Osteocyte (in vitro differentiated cells): ENCODE results near the gene TAS2R50. TPM values are rescaled to one million over a fixed set of nuclear protein-coding genes. Genes with fewer than 3 reads are reported as not detected.

Source experiments
- DNase-seq: peaks from one replicate; pipeline ENCODE4 v3.0.0; 2021; ENCODE audit warnings: mixed read lengths; ENCODE audit not compliant: unreplicated experiment; ENCODE audit errors: extremely low spot score
- H3K27ac Mint-ChIP-seq: one replicate; pipeline ENCODE4 v1.8.0; 2021; ENCODE audit warnings: mild to moderate bottlenecking, mixed read lengths; ENCODE audit not compliant: unreplicated experiment
- H3K27me3 Mint-ChIP-seq: one replicate; pipeline ENCODE4 v1.8.0; 2021; ENCODE audit warnings: mixed read lengths; ENCODE audit not compliant: unreplicated experiment
- H3K36me3 Mint-ChIP-seq: one replicate; pipeline ENCODE4 v1.8.0; 2021; ENCODE audit warnings: mixed read lengths; ENCODE audit not compliant: unreplicated experiment
- H3K4me1 Mint-ChIP-seq: one replicate; pipeline ENCODE4 v1.8.0; 2021; ENCODE audit warnings: mixed read lengths; ENCODE audit not compliant: unreplicated experiment
- H3K4me3 Mint-ChIP-seq: one replicate; pipeline ENCODE4 v1.8.0; 2021; ENCODE audit warnings: mild to moderate bottlenecking, moderate library complexity, mixed read lengths; ENCODE audit not compliant: unreplicated experiment
- H3K9me3 Mint-ChIP-seq: one replicate; pipeline ENCODE4 v1.8.0; 2021; ENCODE audit warnings: mixed read lengths; ENCODE audit not compliant: unreplicated experiment
- total RNA-seq: library from RNA; stranded (reverse); gene quantifications from 2 replicates; pipeline ENCODE4 v1.2.1, GENCODE V29; 2021
- TF ChIP-seq, protein P1 (sequence below): fragments of 200-600 bp; sonication (generic); IDR thresholded peaks from 2 replicates; pipeline ENCODE4 v1.5.0; 2021; ENCODE audit warnings: antibody characterized with exemption, mild to moderate bottlenecking, moderate library complexity

TAS2R50 gene
- total RNA-seq, 1 donor from 2014 or later = 1.6 TPM

DNA sequence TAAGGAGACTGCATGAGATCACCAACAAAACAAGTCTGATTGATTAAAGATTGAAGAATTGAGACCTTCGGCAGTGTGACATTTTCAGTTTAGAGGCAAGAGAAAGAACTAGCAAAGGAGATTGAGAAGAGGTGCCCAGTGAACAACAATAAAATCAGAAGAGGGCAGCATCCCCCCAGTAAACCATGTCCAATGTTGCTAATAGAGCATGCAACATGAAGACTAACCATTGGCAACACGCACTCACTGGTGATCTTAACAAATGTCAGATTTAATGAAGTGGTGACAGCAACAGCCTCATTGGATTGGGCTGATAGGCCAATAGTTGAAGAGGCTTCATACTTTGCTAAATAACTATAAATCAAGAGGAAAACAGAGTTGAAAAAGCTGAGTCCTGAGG lies 26.9 kb downstream of the TAS2R50 start:
- no peak overlapping the region for H3K4me3 Mint-ChIP-seq
- TF ChIP-seq, protein P1, sequence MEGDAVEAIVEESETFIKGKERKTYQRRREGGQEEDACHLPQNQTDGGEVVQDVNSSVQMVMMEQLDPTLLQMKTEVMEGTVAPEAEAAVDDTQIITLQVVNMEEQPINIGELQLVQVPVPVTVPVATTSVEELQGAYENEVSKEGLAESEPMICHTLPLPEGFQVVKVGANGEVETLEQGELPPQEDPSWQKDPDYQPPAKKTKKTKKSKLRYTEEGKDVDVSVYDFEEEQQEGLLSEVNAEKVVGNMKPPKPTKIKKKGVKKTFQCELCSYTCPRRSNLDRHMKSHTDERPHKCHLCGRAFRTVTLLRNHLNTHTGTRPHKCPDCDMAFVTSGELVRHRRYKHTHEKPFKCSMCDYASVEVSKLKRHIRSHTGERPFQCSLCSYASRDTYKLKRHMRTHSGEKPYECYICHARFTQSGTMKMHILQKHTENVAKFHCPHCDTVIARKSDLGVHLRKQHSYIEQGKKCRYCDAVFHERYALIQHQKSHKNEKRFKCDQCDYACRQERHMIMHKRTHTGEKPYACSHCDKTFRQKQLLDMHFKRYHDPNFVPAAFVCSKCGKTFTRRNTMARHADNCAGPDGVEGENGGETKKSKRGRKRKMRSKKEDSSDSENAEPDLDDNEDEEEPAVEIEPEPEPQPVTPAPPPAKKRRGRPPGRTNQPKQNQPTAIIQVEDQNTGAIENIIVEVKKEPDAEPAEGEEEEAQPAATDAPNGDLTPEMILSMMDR = no peak
- H3K27me3 Mint-ChIP-seq = no peaks in the 10 kb centered on the region
- no peaks in the 10 kb centered on the region for H3K4me1 Mint-ChIP-seq
- peaks cover 18% of the 10 kb centered on the region for H3K36me3 Mint-ChIP-seq
- H3K27ac Mint-ChIP-seq = no peak overlapping the region
- no peak for DNase-seq
- peaks cover 22% of the 10 kb centered on the region for H3K9me3 Mint-ChIP-seq

DNA sequence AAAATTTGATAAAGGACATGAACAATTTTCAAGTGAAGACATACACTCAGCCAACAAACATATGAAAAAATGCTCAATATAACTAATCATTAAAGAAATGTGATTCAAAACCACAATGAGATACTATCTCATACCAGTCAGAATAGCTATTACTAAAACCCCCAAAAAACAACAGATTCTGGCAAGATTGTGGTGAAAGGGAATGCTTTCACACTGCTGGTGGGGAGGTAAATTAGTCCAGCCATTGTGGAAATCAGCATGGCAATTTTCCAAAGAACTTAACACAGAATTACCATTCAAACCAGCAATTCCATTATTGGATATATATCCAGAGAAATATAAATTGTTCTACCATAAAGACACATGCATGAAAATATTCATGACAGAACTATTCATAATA lies 29.0 kb downstream of the TAS2R50 start:
- DNase-seq = no peak
- TF ChIP-seq, protein P1 = no peak
- H3K27ac Mint-ChIP-seq = no peak overlapping the region
- peaks cover 12% of the 10 kb centered on the region for H3K4me1 Mint-ChIP-seq
- no peak overlapping the region for H3K4me3 Mint-ChIP-seq
- H3K9me3 Mint-ChIP-seq = peaks cover 35% of the 10 kb centered on the region
- H3K36me3 Mint-ChIP-seq = peaks cover 25% of the 10 kb centered on the region
- H3K27me3 Mint-ChIP-seq = no peaks in the 10 kb centered on the region

DNA sequence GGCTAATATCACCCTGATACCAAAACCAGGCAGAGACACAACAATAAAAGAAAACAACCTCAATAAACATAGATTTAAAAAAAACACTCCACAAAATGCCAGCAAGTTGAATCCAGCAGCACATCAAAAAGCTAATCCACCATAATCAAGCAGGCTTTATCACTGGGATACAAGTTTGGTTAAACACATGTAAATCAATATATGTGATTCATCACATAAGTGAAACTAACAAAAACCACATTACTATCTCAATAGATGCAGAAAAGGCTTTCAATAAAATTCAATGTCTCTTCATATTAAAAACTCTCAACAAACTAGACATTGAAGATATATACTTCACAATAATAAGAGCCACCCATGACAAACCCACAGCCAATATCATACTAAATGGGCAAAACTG lies 30.6 kb downstream of the TAS2R50 start:
- no peak for DNase-seq
- no peaks in the 10 kb centered on the region for H3K27me3 Mint-ChIP-seq
- H3K4me3 Mint-ChIP-seq = no peak overlapping the region
- peaks cover 25% of the 10 kb centered on the region for H3K36me3 Mint-ChIP-seq
- H3K4me1 Mint-ChIP-seq = peaks cover 14% of the 10 kb centered on the region
- TF ChIP-seq, protein P1 = no peak
- H3K27ac Mint-ChIP-seq = no peak overlapping the region
- H3K9me3 Mint-ChIP-seq = peaks cover 37% of the 10 kb centered on the region

DNA sequence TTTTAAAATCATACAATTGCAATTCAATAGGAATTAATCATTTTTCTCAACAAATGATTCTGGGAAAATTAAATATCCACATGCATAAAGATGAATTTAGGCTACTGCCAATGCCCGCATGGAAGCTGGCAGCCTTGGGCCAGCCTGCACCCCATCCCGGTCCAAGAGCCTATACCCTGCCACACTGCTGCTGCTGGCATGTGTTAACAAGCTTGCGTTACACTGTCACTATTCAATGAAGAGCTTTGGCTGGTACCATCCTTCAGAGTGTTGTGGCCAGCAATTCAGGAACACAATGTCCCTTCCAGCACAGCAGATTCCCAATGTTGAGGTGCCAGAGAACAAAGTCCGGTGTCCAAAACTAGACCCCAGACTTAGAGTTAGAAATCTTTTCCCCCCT lies 34.1 kb downstream of the TAS2R50 start:
- peaks cover 14% of the 10 kb centered on the region for H3K4me1 Mint-ChIP-seq
- H3K9me3 Mint-ChIP-seq = peaks cover 55% of the 10 kb centered on the region
- no peak overlapping the region for H3K27ac Mint-ChIP-seq
- peaks cover 36% of the 10 kb centered on the region for H3K36me3 Mint-ChIP-seq
- H3K27me3 Mint-ChIP-seq = no peaks in the 10 kb centered on the region
- TF ChIP-seq, protein P1 = no peak
- no peak for DNase-seq
- H3K4me3 Mint-ChIP-seq = no peak overlapping the region

DNA sequence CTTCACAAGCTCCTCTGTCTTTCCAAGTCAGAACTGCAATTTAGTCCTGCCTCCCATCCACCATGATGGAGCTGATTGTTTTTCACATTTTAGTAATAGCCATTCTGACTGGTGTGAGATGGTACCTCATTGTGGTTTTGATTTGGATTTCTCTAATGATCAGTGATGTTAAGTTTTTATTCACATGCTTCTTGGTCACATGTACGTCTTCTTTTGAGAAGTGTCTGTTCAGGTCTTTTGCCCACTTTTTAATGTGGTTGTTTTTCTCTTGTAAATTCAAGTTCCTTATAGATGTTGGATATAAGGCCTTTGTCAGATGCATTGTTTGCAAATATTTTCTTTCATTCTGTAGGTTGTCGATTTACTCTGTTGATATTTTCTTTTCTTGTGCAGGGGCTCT lies 43.5 kb downstream of the TAS2R50 start:
- no peak overlapping the region for H3K27ac Mint-ChIP-seq
- no peak for DNase-seq
- peaks cover 19% of the 10 kb centered on the region for H3K36me3 Mint-ChIP-seq
- no peak overlapping the region for H3K4me3 Mint-ChIP-seq
- H3K27me3 Mint-ChIP-seq = no peaks in the 10 kb centered on the region
- H3K4me1 Mint-ChIP-seq = no peaks in the 10 kb centered on the region
- TF ChIP-seq, protein P1 = no peak
- H3K9me3 Mint-ChIP-seq = peaks cover 40% of the 10 kb centered on the region
